Hair follicle dermal papilla cell (primary cell): ENCODE data around the gene GPR55. TPM values are rescaled to one million over a fixed set of nuclear protein-coding genes. Genes with fewer than 3 reads are reported as not detected.

Source experiments
- total RNA-seq: library from RNA; depleted of rRNA; stranded (reverse); fragments of >200 nt; gene quantifications from 2 replicates; pipeline ENCODE4 v1.2.3, GENCODE V29; 2012

Gene GPR55, protein sequence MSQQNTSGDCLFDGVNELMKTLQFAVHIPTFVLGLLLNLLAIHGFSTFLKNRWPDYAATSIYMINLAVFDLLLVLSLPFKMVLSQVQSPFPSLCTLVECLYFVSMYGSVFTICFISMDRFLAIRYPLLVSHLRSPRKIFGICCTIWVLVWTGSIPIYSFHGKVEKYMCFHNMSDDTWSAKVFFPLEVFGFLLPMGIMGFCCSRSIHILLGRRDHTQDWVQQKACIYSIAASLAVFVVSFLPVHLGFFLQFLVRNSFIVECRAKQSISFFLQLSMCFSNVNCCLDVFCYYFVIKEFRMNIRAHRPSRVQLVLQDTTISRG
- total RNA-seq: not detected in 2 replicates

DNA sequence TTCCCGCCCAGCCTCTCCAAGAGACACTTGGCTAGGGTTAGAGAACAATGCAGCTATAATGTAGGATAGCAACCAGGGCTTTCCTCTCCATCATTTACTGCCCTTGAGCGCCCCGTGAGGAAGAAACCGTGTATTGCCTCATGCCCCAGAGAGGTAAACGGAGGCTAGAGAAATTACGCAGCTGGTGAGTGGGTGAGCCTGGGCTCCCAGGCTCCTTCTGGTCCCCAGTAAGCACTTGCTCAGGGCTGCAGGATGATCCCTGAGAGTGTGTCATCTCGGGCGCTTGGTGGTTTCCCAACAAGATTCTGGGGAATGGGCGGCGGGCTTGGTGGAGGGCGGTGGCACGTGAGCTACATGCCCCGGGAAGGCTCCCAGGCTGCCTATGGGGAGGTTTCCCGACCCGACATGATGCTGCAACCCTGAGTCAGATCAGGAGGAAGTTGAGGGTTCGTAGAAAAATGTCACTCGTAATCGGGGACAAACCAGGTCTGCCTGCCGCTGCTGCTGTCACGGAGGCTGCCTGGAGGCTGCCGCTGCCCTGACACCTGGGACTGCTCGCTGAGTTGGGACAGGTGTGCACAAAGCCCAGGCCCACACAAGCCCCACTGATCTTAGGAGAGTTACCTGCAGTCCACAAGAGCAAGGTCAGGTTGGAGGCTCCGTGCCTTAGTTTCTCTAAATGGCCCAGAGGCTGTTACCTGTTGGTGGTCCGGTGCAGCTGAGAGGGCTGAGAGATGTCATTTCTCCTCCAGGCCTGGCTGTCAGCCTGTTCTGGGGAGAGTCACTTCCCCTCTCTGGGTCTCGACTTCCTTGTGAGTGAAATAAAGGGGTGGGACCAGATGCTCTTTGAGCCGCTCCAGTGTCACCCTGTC, at the start of gene GPR55:
Gene GPR55, minus strand, starts transcription at position 773 of the 872 bp plus-strand sequence. CDS start 14,280 bp downstream, outside the sequence.

DNA sequence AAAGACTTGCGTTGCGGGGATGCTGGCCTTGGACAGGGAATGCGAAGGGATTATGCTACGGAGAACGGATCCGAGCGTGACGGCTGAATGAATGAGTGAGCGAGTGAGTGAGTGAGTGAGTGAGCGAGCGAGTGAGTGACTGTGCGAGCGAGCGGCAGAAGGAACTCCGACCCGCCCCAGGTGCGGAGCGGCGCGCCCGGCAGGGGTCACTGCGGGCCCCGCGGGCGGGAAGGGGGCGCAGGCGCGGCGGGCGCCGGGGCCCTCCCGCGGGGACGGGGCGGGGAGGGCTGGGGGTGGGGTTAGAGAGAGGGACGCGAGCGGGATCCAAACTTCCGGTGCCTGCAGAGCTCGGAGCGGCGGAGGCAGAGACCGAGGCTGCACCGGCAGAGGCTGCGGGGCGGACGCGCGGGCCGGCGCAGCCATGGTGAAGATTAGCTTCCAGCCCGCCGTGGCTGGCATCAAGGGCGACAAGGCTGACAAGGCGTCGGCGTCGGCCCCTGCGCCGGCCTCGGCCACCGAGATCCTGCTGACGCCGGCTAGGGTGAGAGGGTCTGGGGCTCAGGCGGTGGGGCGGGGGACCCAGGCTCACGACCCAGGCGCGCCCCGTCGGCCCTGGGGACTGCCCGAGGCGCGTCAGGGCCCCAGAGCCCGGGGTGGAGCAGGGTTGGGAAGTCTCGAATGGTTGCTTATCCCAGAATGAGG, 60.3 kb downstream of the GPR55 start, which contains the start of gene ITM2C:
Gene ITM2C, plus strand, starts transcription at position 338 of the 702 bp plus-strand sequence. Its CDS starts 84 bp downstream, at position 422.

Other genes starting within 250 kb of the GPR55 start
- 42.9 and 55.0 TPM in 2 replicates for gene CAB39, start 212.4 kb downstream of the GPR55 start, total RNA-seq
- 60.8 and 104 TPM in 2 replicates for gene ITM2C, start 60.3 kb downstream of the GPR55 start, total RNA-seq
- not detected in 2 replicates for gene SPATA3, start 70.9 kb upstream of the GPR55 start, total RNA-seq
- gene C2orf72, start 112.3 kb upstream of the GPR55 start, total RNA-seq: not detected in 2 replicates
- gene PSMD1, start 131.6 kb upstream of the GPR55 start, total RNA-seq: 111 and 112 TPM in 2 replicates
- 0.49 and 0.61 TPM in 2 replicates for gene HTR2B, start 199.8 kb upstream of the GPR55 start, total RNA-seq